ENCODE data around the gene ZBTB11. TPM values are rescaled to one million over a fixed set of nuclear protein-coding genes. Genes with fewer than 3 reads are reported as not detected.

Gene ZBTB11
- total RNA-seq, 6 experiments from 2014 or later, result 13.0 to 16.3 (median 15.5) TPM

DNA sequence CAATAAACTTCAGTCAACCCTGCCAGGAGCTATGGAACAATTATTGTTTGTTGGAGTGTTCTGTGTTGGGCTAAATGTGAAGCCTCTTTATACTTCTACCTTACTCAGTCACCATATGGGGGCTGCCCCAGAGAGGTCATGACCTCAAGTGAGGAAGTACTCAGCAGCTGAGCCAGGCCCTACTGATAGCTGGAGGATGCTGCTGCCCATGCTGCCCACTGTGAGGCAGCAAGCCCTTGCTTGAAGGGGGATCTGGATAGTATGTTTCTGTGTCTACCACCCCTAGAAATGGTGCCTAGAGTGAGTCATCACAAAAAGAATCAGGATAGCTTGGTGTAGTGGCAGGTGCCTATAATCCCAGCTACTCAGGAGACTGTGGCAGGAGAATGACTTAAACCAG is 14.0 kb upstream of the ZBTB11 start:
- peaks cover 12% of the 10 kb centered on the region; the same call in 1 of the 2 replicates for H3K36me3 Mint-ChIP-seq (ENCODE audit: low read depth)
- no peak for DNase-seq
- TF ChIP-seq, protein P1, sequence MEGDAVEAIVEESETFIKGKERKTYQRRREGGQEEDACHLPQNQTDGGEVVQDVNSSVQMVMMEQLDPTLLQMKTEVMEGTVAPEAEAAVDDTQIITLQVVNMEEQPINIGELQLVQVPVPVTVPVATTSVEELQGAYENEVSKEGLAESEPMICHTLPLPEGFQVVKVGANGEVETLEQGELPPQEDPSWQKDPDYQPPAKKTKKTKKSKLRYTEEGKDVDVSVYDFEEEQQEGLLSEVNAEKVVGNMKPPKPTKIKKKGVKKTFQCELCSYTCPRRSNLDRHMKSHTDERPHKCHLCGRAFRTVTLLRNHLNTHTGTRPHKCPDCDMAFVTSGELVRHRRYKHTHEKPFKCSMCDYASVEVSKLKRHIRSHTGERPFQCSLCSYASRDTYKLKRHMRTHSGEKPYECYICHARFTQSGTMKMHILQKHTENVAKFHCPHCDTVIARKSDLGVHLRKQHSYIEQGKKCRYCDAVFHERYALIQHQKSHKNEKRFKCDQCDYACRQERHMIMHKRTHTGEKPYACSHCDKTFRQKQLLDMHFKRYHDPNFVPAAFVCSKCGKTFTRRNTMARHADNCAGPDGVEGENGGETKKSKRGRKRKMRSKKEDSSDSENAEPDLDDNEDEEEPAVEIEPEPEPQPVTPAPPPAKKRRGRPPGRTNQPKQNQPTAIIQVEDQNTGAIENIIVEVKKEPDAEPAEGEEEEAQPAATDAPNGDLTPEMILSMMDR (IDR thresholded peaks at IDR 0.05), result no peak
- H3K27ac Mint-ChIP-seq, result no peak overlapping the region
- H3K27me3 Mint-ChIP-seq (ENCODE audit: insufficient read depth), result peaks cover 1% of the 10 kb centered on the region; the same call in 1 of the 2 replicates
- peaks cover 21% of the 10 kb centered on the region for H3K4me1 Mint-ChIP-seq (ENCODE audit: low read depth)
- no peaks in the 10 kb centered on the region for H3K9me3 Mint-ChIP-seq
- H3K4me3 Mint-ChIP-seq, result no peak overlapping the region

DNA sequence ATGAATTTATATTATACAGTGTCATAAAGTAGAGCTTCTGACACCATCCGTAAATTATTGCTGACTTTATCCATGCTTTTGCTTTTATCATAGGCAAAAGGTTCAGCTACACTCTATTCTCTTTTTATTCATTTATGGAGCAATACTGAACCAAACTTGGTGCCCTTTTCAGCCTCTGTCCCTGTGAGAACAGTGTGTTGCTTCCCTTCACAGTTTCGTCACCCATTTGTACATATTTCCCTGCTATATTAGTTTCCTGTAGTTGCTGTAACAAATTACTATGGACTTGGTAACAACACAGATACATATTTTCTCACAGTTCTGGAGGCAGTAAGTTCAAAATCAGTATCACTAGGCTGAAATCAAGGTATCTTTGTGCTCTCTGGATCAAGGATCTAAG is 12.4 kb upstream of the ZBTB11 start:
- H3K4me3 Mint-ChIP-seq, result no peak overlapping the region
- no peak for DNase-seq

DNA sequence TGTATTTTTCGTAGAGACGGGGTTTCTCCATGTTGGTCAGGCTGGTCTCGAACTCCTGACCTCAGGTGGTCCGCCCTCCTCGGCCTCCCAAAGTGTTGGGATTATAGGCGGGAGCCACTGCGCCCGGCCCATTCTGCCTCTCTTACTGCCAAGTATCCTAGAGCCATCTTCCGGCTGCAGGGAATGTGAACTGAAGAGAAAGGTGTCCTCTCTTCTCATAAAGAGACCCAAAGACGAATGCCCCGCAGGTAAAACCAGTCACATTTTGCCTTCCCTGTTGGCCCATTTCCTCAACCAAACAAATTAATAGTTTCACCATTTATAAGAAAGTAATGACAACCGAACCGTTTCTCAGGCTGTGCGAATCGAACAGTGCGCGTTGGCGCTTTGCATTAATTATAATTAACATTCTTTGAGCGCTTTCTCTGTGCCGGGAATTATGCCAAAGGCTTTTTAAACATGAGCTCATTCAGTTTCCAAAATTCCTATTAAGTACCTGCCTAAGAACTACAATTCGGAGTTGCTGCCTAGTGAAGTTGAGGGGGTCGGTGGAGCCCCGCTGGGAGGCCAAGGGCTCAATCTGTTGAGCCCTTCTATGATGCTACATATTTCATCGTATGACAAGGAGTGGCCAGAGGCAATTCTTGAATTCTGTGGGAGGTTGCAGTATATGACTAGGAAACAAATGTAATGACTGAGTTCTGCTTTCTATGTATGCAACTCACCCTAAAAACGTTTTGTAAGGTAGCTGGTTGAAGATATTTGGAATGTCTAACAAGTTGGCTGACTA is 10.4 kb upstream of the ZBTB11 start:
- H3K36me3 Mint-ChIP-seq (ENCODE audit: low read depth), result peaks cover 32% of the 10 kb centered on the region
- peaks cover 34% of the 10 kb centered on the region for H3K4me1 Mint-ChIP-seq (ENCODE audit: low read depth)
- peak overlapping the region; percentile 99 for H3K4me3 Mint-ChIP-seq
- TF ChIP-seq, protein P1 (IDR thresholded peaks at IDR 0.05), result no peak
- H3K27me3 Mint-ChIP-seq (ENCODE audit: insufficient read depth), result peaks cover 6% of the 10 kb centered on the region; the same call in 1 of the 2 replicates
- no peaks in the 10 kb centered on the region for H3K9me3 Mint-ChIP-seq
- peak overlapping the region; percentile 99 for H3K27ac Mint-ChIP-seq
- no peak for DNase-seq

More for the DNA sequence above, 12.4 kb upstream of the ZBTB11 start:
- TF ChIP-seq, protein P1 (IDR thresholded peaks at IDR 0.05), result no peak
- H3K27ac Mint-ChIP-seq, result no peak overlapping the region
- no peaks in the 10 kb centered on the region for H3K9me3 Mint-ChIP-seq
- peaks cover 26% of the 10 kb centered on the region for H3K36me3 Mint-ChIP-seq (ENCODE audit: low read depth)
- H3K4me1 Mint-ChIP-seq (ENCODE audit: low read depth), result peaks cover 30% of the 10 kb centered on the region
- peaks cover 6% of the 10 kb centered on the region; the same call in 1 of the 2 replicates for H3K27me3 Mint-ChIP-seq (ENCODE audit: insufficient read depth)

DNA sequence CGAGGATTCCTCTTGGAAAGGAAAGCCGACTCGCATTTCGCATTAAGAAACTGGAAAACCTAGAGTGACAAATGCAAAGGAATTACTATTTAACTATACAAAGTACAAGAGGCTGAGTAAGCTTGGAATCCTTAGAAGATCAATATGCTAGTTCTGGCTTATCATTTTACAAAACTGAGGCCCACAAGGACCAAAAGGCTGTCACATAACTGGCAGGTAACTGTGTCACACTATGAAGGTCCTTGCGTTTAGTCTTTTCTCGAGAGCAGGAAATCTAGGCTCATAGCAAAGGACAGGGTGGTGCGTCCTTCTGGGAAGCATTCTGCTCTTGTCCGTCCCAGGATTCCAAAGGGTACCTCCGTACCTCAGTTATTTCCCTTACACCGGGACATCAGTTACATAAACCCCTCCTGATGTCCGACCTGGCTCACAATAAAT is 9.0 kb upstream of the ZBTB11 start:
- Mint-ChIP-seq H3K4me1 (ENCODE audit: low read depth) (peaks cover 30% of the 10 kb centered on the region), H3K9me3 (no peaks in the 10 kb centered on the region), H3K4me3 (peak overlapping the region; percentile 99), H3K27me3 (ENCODE audit: insufficient read depth) (peaks cover 6% of the 10 kb centered on the region; the same call in 1 of the 2 replicates), H3K27ac (peak overlapping the region; percentile 99), H3K36me3 (ENCODE audit: low read depth) (peaks cover 42% of the 10 kb centered on the region)
- DNase-seq, result no peak
- TF ChIP-seq, protein P1 (IDR thresholded peaks at IDR 0.05), result no peak

DNA sequence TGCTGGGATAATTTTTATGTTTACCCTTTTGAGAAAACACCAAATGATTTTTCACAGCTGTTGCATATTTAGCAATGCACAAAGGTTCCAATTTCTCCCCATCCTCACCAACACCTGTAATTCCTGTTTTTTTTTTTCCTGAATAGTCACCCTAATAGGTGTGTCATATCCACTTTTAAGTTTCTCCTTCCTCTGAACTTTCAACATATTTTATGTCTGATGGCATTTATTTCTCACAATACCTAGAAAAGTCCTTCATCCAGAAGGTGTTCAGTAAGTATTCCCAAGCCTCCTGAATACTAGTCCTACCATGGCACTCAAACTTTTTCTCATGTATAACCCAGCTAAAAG is 8.1 kb upstream of the ZBTB11 start:
- H3K36me3 Mint-ChIP-seq (ENCODE audit: low read depth), result peaks cover 47% of the 10 kb centered on the region
- H3K9me3 Mint-ChIP-seq, result no peaks in the 10 kb centered on the region
- peak overlapping the region; percentile 99 for H3K4me3 Mint-ChIP-seq
- H3K27ac Mint-ChIP-seq, result peak overlapping the region; percentile 99
- DNase-seq, result no peak
- TF ChIP-seq, protein P1 (IDR thresholded peaks at IDR 0.05), result 0 out of 2 replicates have a peak, but pooled peaks have one; percentile 21
- peaks cover 30% of the 10 kb centered on the region for H3K4me1 Mint-ChIP-seq (ENCODE audit: low read depth)
- peaks cover 6% of the 10 kb centered on the region; the same call in 1 of the 2 replicates for H3K27me3 Mint-ChIP-seq (ENCODE audit: insufficient read depth)
